ENCODE data around the gene AMER1. TPM values are rescaled to one million over a fixed set of nuclear protein-coding genes. Genes with fewer than 3 reads are reported as not detected.

The AMER1 gene
- total and polyA plus RNA-seq, 9 of the 15 experiments (the other 6 are each of a cell fraction or from before 2014, with no cell fraction given), result 0.29 to 4.6 (median 3.0) TPM

GRCh38 chrX:64191281-64192010, 14.1 kb downstream of the AMER1 start:
- DNase-seq (ENCODE audit: extremely low read depth in 1 of 4, low spot score in 3 of 4), result no peak
- 60% methylated on average over 8 of the region's 19 CpGs for WGBS (ENCODE audit: insufficient coverage, low coverage, missing lambda C conversion rate)
- Histone ChIP-seq H2AFZ (ENCODE audit: low read depth, low read length) (no peak overlapping the region), H4K20me1 (replicated peaks; ENCODE audit: control insufficient read depth, insufficient read depth, low read length) (no peaks in the 10 kb centered on the region), H3K9ac (ENCODE audit: insufficient read depth in 1 of 2, low read depth in 2 of 2, low read length in 2 of 2) (no peak overlapping the region), H3K27ac (ENCODE audit: extremely low read depth, low read depth, low read length) (no peak overlapping the region), H3K27me3 (ENCODE audit: control insufficient read depth in 2 of 2, insufficient read depth in 2 of 2, low read length in 2 of 2) (no peaks in the 10 kb centered on the region), H3K36me3 (ENCODE audit: control insufficient read depth, insufficient read depth, low read length) (peaks cover 2% of the 10 kb centered on the region; the same call in 1 of the 3 replicates), H3K4me1 (replicated peaks in 1 of 2; ENCODE audit: control insufficient read depth in 2 of 2, insufficient read depth in 2 of 2, low read length in 2 of 2) (no peaks in the 10 kb centered on the region), H3K9me3 (replicated peaks; ENCODE audit: control insufficient read depth, insufficient read depth, low read depth, low read length) (no peaks in the 10 kb centered on the region), H3K4me2 (ENCODE audit: insufficient read depth, low read length) (no peak overlapping the region), H3K4me3 (no peak overlapping the region), H3K9me1 (ENCODE audit: control insufficient read depth, insufficient read depth, low read length) (no peaks in the 10 kb centered on the region), H3K79me2 (ENCODE audit: control insufficient read depth, insufficient read depth, low read length) (no peaks in the 10 kb centered on the region)
- intact Hi-C loops (cut with micrococcal nuclease), result no loop called here
- BruUV-seq (replicated peaks), result TSS peak; percentile 25
- ChIA-PET POLR2A (no interaction called here), CTCF (ENCODE audit: low intra/inter-chr PET ratio) (no interaction called here)
- ATAC-seq, result no peak
- no peak for FAIRE-seq
- TF ChIP-seq POLR2AphosphoS2 (IDR thresholded peaks at IDR 0.05; ENCODE audit: low read length) (no peak), ZNF668 (CRISPR knock-in tag; IDR thresholded peaks at IDR 0.05) (no peak), CBFA2T3 (IDR thresholded peaks at IDR 0.05) (no peak), TAF15 (IDR thresholded peaks at IDR 0.05; ENCODE audit: low read depth, low read length) (no peak), ADNP (tag; IDR thresholded peaks at IDR 0.05) (no peak), FOXO4 (CRISPR knock-in tag; IDR thresholded peaks at IDR 0.05) (no peak), FOXK1 (CRISPR knock-in tag; IDR thresholded peaks at IDR 0.05; ENCODE audit: borderline replicate concordance) (no peak), NFE2L1 (tag; IDR thresholded peaks at IDR 0.05; ENCODE audit: borderline replicate concordance, low read depth) (no peak), ARNT (IDR thresholded peaks at IDR 0.05) (no peak), PURB (CRISPR knock-in tag; IDR thresholded peaks at IDR 0.05; ENCODE audit: low read depth) (no peak)
- in situ Hi-C loops (cut with MboI), result no loop called here

Data from K562 (cell line).